Upper lobe of left lung (tissue), 4 donors: Measurements from ENCODE around the gene SLC35B2.

Source experiments
- CTCF ChIP-seq, 6 experiments: fragments of 450-650 bp in 4 of 6; fragments of 200-600 bp in 2 of 6; sonication (generic) in 2 of 6; IDR thresholded peaks; one replicate each; pipeline ENCODE4 v1.5.1; 2016 to 2019; ENCODE audit warnings: antibody characterized with exemption in 6 of 6
- EP300 ChIP-seq, 4 donors: sonication (generic); formaldehyde crosslinking; IDR thresholded peaks; one replicate each; pipeline ENCODE4 v1.5.1; 2017; ENCODE audit warnings: antibody characterized with exemption in 4 of 4, control low read depth in 2 of 4
- POLR2A ChIP-seq, 4 donors: fragments of 450-650 bp; IDR thresholded peaks; one replicate each; pipeline ENCODE4 v1.5.1; 2016 to 2017; ENCODE audit warnings: antibody characterized with exemption in 4 of 4, mild to moderate bottlenecking in 2 of 4

GRCh38 chr6:44275271-44275748 is 18.0 kb upstream of the SLC35B2 start:
- TF ChIP-seq EP300 (IDR thresholded peaks at IDR 0.05) (no peak), CTCF (IDR thresholded peaks at IDR 0.05) (no peak), POLR2A (IDR thresholded peaks at IDR 0.05) (no peak)
